Stimulated activated naive CD8-positive, alpha-beta T cell treated with anti-CD3 and anti-CD28 coated beads, Interleukin-15, Interleukin-2, amounts not matched to agents 100 U/mL and 50 U/mL, for 24 hours (primary cell): Measurements from ENCODE around the gene PDE9A.

Experiments used
- ATAC-seq: fragments of 150-1000 bp; cut with Tn5 transposase; one replicate; pipeline ENCODE4 v1.10.0; 2021
- DNase-seq: peaks from one replicate; pipeline ENCODE4 v3.0.0; 2021

Gene PDE9A

GRCh38 chr21:42771503-42771805 lies 118.0 kb downstream of the PDE9A start:
- ATAC-seq (no peak), DNase-seq (no peak)

DNA sequence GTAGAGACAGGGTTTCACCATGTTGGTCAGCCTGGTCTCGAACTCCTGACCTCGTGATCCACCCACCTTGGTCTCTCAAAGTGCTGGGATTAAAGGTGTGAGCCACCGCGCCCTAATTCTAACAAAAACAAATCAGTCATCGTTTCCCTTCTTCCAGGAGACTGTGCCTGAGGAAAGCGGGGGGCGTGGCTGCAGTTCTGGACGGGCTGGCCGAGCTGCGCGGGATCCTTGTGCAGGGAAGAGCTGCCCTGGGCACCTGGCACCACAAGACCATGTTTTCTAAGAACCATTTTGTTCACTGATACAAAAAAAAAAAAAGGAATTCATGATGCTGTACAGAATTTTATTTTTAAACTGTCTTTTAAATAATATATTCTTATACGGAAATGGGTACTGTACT lies 121.7 kb downstream of the PDE9A start:
- DNase-seq (no peak), ATAC-seq (no peak)

GRCh38 chr21:42775891-42776290 lies 122.5 kb downstream of the PDE9A start:
- no peak for ATAC-seq
- no peak for DNase-seq

- DNase-seq (no peak), ATAC-seq (no peak)
These were observed 123.8 kb downstream of the PDE9A start for GRCh38 chr21:42777064-42777756.

GRCh38 chr21:42777757-42778344 lies 124.4 kb downstream of the PDE9A start:
- DNase-seq (no peak), ATAC-seq (no peak)

- DNase-seq (no peak), ATAC-seq (no peak)
These were observed 126.0 kb downstream of the PDE9A start for GRCh38 chr21:42779431-42779861.

DNA sequence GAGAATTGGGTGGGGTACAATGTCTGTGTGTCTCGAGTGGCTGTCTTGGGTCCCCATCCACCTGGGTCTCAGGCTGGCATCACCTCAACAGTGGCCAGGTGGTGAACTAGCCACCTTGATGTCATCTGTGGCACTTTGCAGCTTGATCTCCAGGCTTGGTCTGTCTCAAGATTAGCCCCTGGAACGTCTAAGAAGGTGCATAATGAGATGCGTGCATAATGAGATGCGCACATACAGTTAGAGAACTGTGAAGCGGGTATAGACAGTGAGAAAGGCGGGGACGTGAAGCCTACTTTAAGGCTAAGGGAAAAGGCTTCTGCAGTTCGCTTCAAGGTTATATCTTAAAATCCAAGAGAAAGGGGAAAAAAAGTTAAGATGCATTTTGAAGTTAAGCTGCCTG lies 127.2 kb downstream of the PDE9A start:
- ATAC-seq (no peak), DNase-seq (no peak)

DNA sequence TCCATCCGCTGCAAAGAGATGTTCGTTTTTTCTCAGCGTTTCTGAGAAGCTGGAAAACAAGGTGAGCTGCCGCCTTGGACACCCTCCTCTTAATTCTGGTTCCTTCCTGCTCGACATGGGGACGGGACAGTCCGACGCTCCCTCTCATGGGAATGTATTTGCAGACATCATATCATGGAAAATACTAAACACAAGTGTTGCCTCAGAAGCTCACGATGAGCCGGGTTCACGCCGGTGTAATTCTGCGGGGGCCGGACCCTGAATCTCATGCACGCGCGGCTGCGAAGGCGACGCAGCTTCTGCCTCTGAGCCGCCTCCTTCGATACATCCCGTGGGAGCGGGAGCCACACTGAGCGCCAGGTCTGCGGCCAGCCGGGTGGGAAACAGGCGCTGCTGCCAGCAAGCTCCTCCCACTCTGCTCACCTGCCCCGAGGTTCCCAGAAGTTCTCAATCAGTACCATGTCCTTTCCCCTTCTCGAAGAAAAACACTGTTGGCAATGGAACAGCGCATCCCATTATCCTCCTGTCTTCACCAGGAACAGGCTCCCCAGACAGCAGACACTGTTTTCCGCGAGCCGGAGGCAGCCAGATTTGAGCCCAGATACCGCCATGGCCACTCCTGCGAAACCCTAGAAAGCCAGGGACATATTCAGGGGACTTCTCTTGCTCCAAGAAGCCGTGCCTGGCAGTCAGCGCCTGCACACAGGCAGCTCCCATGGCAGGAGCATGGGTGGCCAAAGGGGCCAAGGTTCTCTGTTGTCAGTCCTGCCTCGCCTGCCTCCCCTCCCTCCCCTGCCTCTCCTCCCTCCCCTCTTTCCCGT lies 127.9 kb downstream of the PDE9A start:
- DNase-seq (peak; percentile 13), ATAC-seq (no peak)

- DNase-seq = no peak
- no peak for ATAC-seq
These were observed 128.7 kb downstream of the PDE9A start for GRCh38 chr21:42781971-42782722.

DNA sequence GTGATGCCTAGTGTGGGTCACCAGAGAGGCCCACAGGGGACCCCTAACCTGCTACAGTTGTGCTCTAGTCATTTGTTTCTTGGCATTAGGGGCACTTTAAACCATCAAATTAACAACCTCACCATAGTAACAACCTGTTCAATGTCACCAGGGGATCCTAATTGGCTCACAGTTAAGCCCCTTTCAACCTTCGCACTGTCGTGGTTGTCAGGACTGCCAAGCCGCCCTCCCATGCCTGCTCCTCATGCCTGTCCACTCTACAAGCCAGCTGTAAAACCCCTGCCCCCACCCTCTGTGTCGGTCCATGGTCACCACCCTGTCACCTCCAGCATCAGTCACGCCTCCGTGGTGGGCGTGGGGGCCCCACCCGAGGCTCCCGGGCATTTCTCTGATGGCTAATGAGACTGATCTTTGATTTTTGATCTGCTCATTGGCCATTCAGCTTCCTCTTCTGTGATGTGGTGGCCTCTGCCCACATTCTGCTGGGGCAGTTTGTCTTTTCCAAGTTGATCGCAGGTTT lies 129.4 kb downstream of the PDE9A start:
- ATAC-seq (no peak), DNase-seq (no peak)

- DNase-seq (peak; percentile 25), ATAC-seq (peak; percentile 6)
These were observed 130.9 kb downstream of the PDE9A start for GRCh38 chr21:42784276-42784675.

- DNase-seq (no peak), ATAC-seq (no peak)
These were observed 131.6 kb downstream of the PDE9A start for GRCh38 chr21:42784896-42785451.

GRCh38 chr21:42785666-42786427 lies 132.4 kb downstream of the PDE9A start:
- DNase-seq = no peak
- no peak for ATAC-seq

DNA sequence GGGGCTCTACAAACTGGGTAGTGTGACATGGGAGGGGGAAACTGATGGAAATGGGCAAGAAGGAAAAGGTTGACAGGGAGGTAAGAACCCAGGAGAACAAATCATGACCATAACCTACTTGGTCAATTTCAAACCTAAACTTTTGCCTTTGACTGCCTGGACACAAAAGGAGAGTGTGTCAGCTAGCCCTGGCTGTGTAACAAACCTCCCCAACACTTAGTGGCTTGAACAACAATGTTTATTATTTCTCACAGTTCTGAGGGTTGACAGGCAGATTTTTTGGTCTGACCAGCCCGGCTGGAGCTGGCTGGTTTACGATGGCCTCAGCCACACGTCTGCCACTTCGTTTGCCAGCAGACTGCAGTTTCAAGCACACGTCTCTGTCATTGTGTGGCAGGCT lies 133.5 kb downstream of the PDE9A start:
- DNase-seq (no peak), ATAC-seq (no peak)

DNA sequence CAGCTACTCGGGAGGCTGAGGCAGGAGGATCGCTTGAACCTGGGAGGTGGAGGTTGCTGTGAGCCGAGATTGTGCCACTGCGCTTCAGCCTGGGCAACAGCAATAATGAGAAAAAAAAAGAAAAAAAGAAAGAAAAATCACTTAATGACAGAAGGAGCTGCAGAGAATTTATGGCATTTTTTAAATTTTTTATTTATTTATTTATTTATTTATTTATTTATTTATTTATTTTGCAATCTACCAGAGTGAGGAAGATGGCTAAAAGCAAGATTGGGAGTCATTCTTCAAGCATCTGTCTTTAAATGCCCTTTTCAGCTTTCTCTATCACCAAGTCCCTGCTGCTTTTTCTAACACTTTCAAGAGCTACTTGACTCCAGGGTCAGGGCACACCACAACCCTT lies 134.2 kb downstream of the PDE9A start:
- no peak for DNase-seq
- no peak for ATAC-seq

DNA sequence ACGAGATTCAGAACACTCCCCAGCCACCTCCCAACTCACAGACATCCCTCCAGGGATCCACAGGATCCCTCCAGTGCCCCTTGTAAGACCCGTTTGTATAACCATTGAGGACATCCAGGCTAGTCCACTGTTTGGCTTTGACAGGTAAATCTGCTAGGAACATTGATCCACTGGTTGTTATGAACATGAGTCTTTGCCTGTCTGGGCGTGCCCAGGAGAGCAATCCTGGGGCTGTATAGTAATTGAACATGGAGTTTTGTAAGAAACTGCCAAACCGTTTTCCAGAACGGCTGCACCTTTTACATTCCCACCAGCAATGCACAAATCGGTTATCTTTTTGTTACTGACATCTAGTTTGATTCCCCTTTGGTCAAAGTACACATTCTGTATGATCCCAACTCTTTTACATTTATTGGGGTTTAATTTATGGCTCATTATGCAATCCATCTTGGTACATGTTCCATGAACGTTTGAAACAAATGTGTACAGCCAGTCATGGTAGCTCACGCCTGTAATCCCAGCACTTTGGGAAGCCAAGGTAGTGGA lies 137.2 kb downstream of the PDE9A start:
- ATAC-seq (no peak), DNase-seq (no peak)

GRCh38 chr21:42793774-42794173 lies 140.4 kb downstream of the PDE9A start:
- ATAC-seq (no peak), DNase-seq (no peak)

DNA sequence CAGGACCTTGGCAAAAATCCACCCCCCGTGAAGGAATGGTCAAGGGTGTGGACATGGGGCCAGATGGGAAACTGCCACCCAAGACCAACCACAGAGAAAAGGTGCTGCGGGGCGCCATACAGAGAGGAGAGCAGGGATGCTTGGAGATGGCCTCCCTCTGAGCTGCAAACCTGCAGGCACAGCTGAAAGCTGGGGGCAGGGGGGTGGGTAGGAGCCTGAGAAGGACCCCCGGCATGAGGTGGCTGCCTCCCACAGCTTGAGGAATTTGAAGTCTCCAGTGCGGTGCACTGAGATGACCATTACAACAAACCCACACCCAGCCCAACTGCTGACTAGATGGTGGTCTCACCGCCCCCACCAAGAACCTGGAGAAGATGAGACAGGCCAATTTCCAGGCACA lies 141.1 kb downstream of the PDE9A start:
- no peak for ATAC-seq
- no peak for DNase-seq

GRCh38 chr21:42796327-42797062 lies 143.1 kb downstream of the PDE9A start:
- no peak for DNase-seq

DNA sequence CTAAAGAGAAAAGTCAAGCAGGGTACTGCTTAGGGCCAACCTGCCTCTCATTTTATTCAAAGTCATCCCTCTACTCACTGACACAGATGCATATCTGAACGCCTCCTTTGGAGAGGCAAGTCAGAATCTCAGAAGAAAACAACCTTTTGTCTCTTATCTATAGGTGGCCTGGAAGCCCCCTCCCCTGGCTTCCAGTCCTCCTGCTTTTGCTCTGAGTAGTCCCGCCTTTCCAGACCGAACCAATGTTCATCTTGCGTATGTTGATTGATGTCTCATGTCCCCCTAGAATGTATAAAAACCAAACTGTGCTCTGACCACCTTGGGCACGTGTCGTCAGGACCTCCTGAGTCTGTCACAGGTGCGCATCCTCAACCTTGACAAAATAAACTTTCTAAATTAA lies 144.1 kb downstream of the PDE9A start:
- DNase-seq = no peak
- ATAC-seq = no peak

More at GRCh38 chr21:42796327-42797062, 143.1 kb downstream of the PDE9A start:
- no peak for ATAC-seq
